B cell (primary cell): ENCODE data around the gene TMEM231. TPM values are rescaled to one million over a fixed set of nuclear protein-coding genes. Genes with fewer than 3 reads are reported as not detected.
A peak's percentile ranks its signal among the peaks of the same experiment; 100 is the strongest.

ENCODE experiments used
- ATAC-seq: fragments of 200-7000 bp; cut with Tn5 transposase; one replicate; pipeline ENCODE4 v1.10.0; 2021; ENCODE audit warnings: low read depth, mild to moderate bottlenecking, moderate number of reproducible peaks, moderate library complexity
- CTCF ChIA-PET: fragments of 350-600 bp; sonication (Branson Sonifier 250); formaldehyde crosslinking; loops from one replicate; lab custom pipeline; 2021; ENCODE audit warnings: antibody characterized with exemption, inconsistent platforms; lab: Charles Lee
- POLR2A ChIA-PET: fragments of 350-600 bp; sonication (Branson Sonifier 250); formaldehyde crosslinking; loops from one replicate; lab custom pipeline; 2021; ENCODE audit warnings: antibody characterized with exemption; lab: Charles Lee
- DNase-seq: peaks from one replicate; pipeline ENCODE4 v3.0.0; 2013
- H2AFZ ChIP-seq: 2 replicates; pipeline ENCODE4 v1.6.1; 2012; ENCODE audit warnings: mild to moderate bottlenecking, low read depth, low read length; ENCODE audit not compliant: insufficient read depth, poor library complexity, severe bottlenecking
- H3K27ac ChIP-seq, 2 donors: 1 replicate in 1 of 2; 2 replicates in 1 of 2; pipeline ENCODE4 v1.5.1; 2012 to 2013; ENCODE audit warnings: low read length in 2 of 2, mild to moderate bottlenecking in 2 of 2, moderate library complexity in 1 of 2
- H3K27me3 ChIP-seq, 4 experiments: fragments of 200-600 bp in 1 of 4; sonication (generic) in 1 of 4; replicated peaks in 1 of 4; 1 replicate in 2 of 4; 2 replicates in 2 of 4; pipeline versions ENCODE4 v1.6.1 to v1.7.0; 2013 to 2016; ENCODE audit warnings: low read length in 3 of 4, mild to moderate bottlenecking in 2 of 4, mixed read lengths in 1 of 4, moderate library complexity in 1 of 4; ENCODE audit not compliant: insufficient read depth in 4 of 4, control insufficient read depth in 3 of 4; ENCODE audit errors: control extremely low read depth in 1 of 4
- H3K36me3 ChIP-seq, 2 experiments: replicated peaks in 1 of 2; 1 replicate in 1 of 2; 2 replicates in 1 of 2; pipeline versions ENCODE4 v1.6.1 to v1.7.1; 2013; ENCODE audit warnings: low read length in 1 of 2; ENCODE audit not compliant: insufficient read depth in 2 of 2, control insufficient read depth in 1 of 2; ENCODE audit errors: control extremely low read depth in 1 of 2, extremely low read depth in 1 of 2
- H3K4me1 ChIP-seq, 2 donors: fragments of 200-600 bp in 1 of 2; sonication (generic) in 1 of 2; 1 replicate in 1 of 2; 2 replicates in 1 of 2; pipeline versions ENCODE4 v1.5.1 to v1.6.1; 2013 to 2017; ENCODE audit warnings: low read length in 2 of 2; ENCODE audit not compliant: control insufficient read depth in 2 of 2, insufficient read depth in 2 of 2
- H3K4me2 ChIP-seq: replicated peaks from 2 replicates; pipeline ENCODE3; 2012; ENCODE audit warnings: mild to moderate bottlenecking, low read depth, low read length; ENCODE audit not compliant: poor library complexity, severe bottlenecking
- H3K4me3 ChIP-seq, 5 experiments: fragments of 200-600 bp in 1 of 5; sonication (generic) in 1 of 5; 1 replicate in 3 of 5; 2 replicates in 2 of 5; pipeline versions ENCODE4 v1.5.1 to v1.7.0; 2011 to 2016; ENCODE audit warnings: low read length in 4 of 5, mild to moderate bottlenecking in 4 of 5, low read depth in 2 of 5, control low read depth in 1 of 5, moderate library complexity in 1 of 5; ENCODE audit not compliant: insufficient read depth in 1 of 5; ENCODE audit errors: control extremely low read depth in 1 of 5, extremely low read depth in 1 of 5
- H3K79me2 ChIP-seq: fragments of 200-600 bp; sonication (generic); one replicate; pipeline ENCODE4 v1.6.0; 2016; ENCODE audit warnings: low read length; ENCODE audit not compliant: control insufficient read depth, insufficient read depth
- H3K9ac ChIP-seq: fragments of 200-600 bp; sonication (generic); 2 replicates; pipeline ENCODE4 v1.6.1; 2017; ENCODE audit warnings: mild to moderate bottlenecking, low read length, moderate library complexity
- H3K9me3 ChIP-seq, 3 donors: one replicate each; pipeline versions ENCODE4 v1.6.1 to v1.7.1; 2013; ENCODE audit warnings: low read length in 2 of 3; ENCODE audit not compliant: control insufficient read depth in 2 of 3, insufficient read depth in 1 of 3; ENCODE audit errors: control extremely low read depth in 1 of 3
- H4K20me1 ChIP-seq: 2 replicates; pipeline ENCODE4 v1.6.0; 2012; ENCODE audit warnings: mild to moderate bottlenecking, low read length; ENCODE audit not compliant: insufficient read depth, control insufficient read depth, poor library complexity, severe bottlenecking
- H3K27ac Mint-ChIP-seq: one replicate; pipeline ENCODE4 v1.8.0; 2021; ENCODE audit warnings: mixed read lengths
- H3K27me3 Mint-ChIP-seq: one replicate; pipeline ENCODE4 v1.8.0; 2021; ENCODE audit warnings: mixed read lengths
- H3K4me1 Mint-ChIP-seq: one replicate; pipeline ENCODE4 v1.8.0; 2021; ENCODE audit warnings: mixed read lengths
- H3K4me3 Mint-ChIP-seq: one replicate; pipeline ENCODE4 v1.8.0; 2021; ENCODE audit warnings: mixed read lengths
- H3K9me3 Mint-ChIP-seq: one replicate; pipeline ENCODE4 v1.8.0; 2022; ENCODE audit warnings: mixed read lengths; ENCODE audit not compliant: insufficient read depth
- CTCF ChIP-seq: fragments of 200-600 bp; IDR thresholded peaks from one replicate; pipeline ENCODE4 v1.8.0; 2022; ENCODE audit warnings: antibody characterized with exemption, mild to moderate bottlenecking
- EZH2 ChIP-seq: IDR thresholded peaks from 2 replicates; pipeline ENCODE4 v1.6.1; 2012; ENCODE audit warnings: borderline replicate concordance, low read depth, mild to moderate bottlenecking, moderate library complexity, low read length; ENCODE audit not compliant: insufficient read depth, poor library complexity, severe bottlenecking
- WGBS: methylation state at CpG from one replicate; pipeline ENCODE4 v1.1.5; 2013; ENCODE audit warnings: missing lambda C conversion rate; ENCODE audit not compliant: insufficient coverage; 5-methylcytosine and 5-hydroxymethylcytosine counted together
- intact Hi-C: fragments of 100-400 bp; cut with micrococcal nuclease; formaldehyde crosslinking; loops from one replicate; pipeline ENCODE4 v1.10.0; 2022
- polyA plus RNA-seq: library from polyadenylated mRNA; depleted of rRNA; stranded (reverse); fragments of >200 nt; gene quantifications from 2 replicates; pipeline ENCODE4 v1.2.3, GENCODE V29; 2012
- total RNA-seq, 2 donors: library from RNA; stranded (reverse); fragments of 120-200 nt in 1 of 2; gene quantifications; 1 replicate in 1 of 2; 2 replicates in 1 of 2; pipeline versions ENCODE4 v1.2.3 to v1.2.4, GENCODE V29; 2013 to 2022

The TMEM231 gene
- total and polyA plus RNA-seq, 2 donors (not counting 1 experiment from before 2014, with no cell fraction given): 4.2 to 6.0 TPM

GRCh38 chr16:75555213-75555706 is 792 bp downstream of the TMEM231 start:
- Mint-ChIP-seq H3K9me3 (no peaks in the 10 kb centered on the region), H3K4me3 (peak overlapping the region; percentile 97), H3K4me1 (peaks cover 11% of the 10 kb centered on the region), H3K27ac (peak overlapping the region; percentile 88), H3K27me3 (no peaks in the 10 kb centered on the region)
- Histone ChIP-seq H3K9me3 (no peaks in the 10 kb centered on the region), H4K20me1 (no peaks in the 10 kb centered on the region), H3K9ac (peak overlapping the region; percentile 77), H3K4me3 (peak overlapping the region; percentile 34 to 78 (median 71)), H3K27me3 (peaks cover 0 to 8% (median 0%) of the 10 kb centered on the region in 4 experiments), H2AFZ (peak overlapping the region; percentile 91), H3K36me3 (no peaks in the 10 kb centered on the region), H3K4me2 (peak overlapping the region; percentile 98), H3K27ac (peak overlapping the region in 1 of 2 donors; percentile 76), H3K4me1 (peaks cover 11 to 20% of the 10 kb centered on the region in 2 donors), H3K79me2 (no peaks in the 10 kb centered on the region)
- CTCF ChIA-PET: interaction anchor here (1.0 kb wide), 1 partner anchor 12 kb away, joined by 3 read pairs; no protein-coding TSS in a partner anchor
- WGBS: 3% methylated on average over 26 of the region's 26 CpGs
- intact Hi-C loops: no loop called here
- POLR2A ChIA-PET: interaction anchor here (1.0 to 2.2 kb wide), 4 partner anchors 10 to 93 kb away, joined by 3 to 16 read pairs (median 4); partner anchors contain the start of genes GABARAPL2, KARS1 and TERF2IP
- no peak for TF ChIP-seq CTCF
- no peak for TF ChIP-seq EZH2
- DNase-seq: no peak
- no peak for ATAC-seq

- DNase-seq (no peak), ATAC-seq (no peak)
- Histone ChIP-seq H3K9me3 (no peaks in the 10 kb centered on the region), H3K27ac (no peak overlapping the region), H3K9ac (no peak overlapping the region), H3K36me3 (no peaks in the 10 kb centered on the region), H2AFZ (no peak overlapping the region), H3K27me3 (peaks cover 0 to 8% (median 0%) of the 10 kb centered on the region in 4 experiments), H3K4me3 (no peak overlapping the region), H3K4me1 (peaks cover 15 to 26% of the 10 kb centered on the region in 2 donors), H3K79me2 (no peaks in the 10 kb centered on the region), H4K20me1 (no peaks in the 10 kb centered on the region), H3K4me2 (no peak overlapping the region)
- no peak overlapping the region for H3K4me3 Mint-ChIP-seq
- no peak overlapping the region for H3K27ac Mint-ChIP-seq
- intact Hi-C loops: no loop called here
- TF ChIP-seq EZH2 (no peak), CTCF (no peak)
- POLR2A ChIA-PET: interaction anchor here (0.6 kb wide), 1 partner anchor 87 kb away, joined by 12 read pairs; no protein-coding TSS in a partner anchor
- WGBS: 100% methylated on average over 1 of the region's 2 CpGs
- CTCF ChIA-PET: interaction anchor here (0.7 to 1.1 kb wide), 5 partner anchors 36 to 88 kb away, joined by 3 to 5 read pairs (median 3); partner anchors contain the start of gene ADAT1
- H3K27me3 Mint-ChIP-seq: no peaks in the 10 kb centered on the region
- H3K4me1 Mint-ChIP-seq: peaks cover 19% of the 10 kb centered on the region
- no peaks in the 10 kb centered on the region for H3K9me3 Mint-ChIP-seq
Measured at GRCh38 chr16:75552951-75553350, 3.1 kb downstream of the TMEM231 start.
